Body of pancreas (tissue), 4 donors: ENCODE data around the gene ZIC4. TPM values are rescaled to one million over a fixed set of nuclear protein-coding genes. Genes with fewer than 3 reads are reported as not detected.

Experiments used
- ATAC-seq: fragments of 150-250 bp; one replicate; pipeline ENCODE4 v1.9.1; 2016
- DNase-seq, 4 donors: peaks; one replicate each; pipeline ENCODE4 v3.0.0-alpha.2; 2019
- H3K27ac ChIP-seq, 4 donors: fragments of 200-600 bp; sonication (generic); 1 replicate in 3 of 4; 2 replicates in 1 of 4; pipeline versions ENCODE4 v1.5.1 to v1.6.1; 2016 to 2019; ENCODE audit warnings: mild to moderate bottlenecking in 1 of 4, mixed read lengths in 1 of 4, moderate library complexity in 1 of 4
- H3K27me3 ChIP-seq, 2 donors: fragments of 200-600 bp; sonication (generic); one replicate each; pipeline ENCODE4 v1.6.0; 2016; ENCODE audit warnings: mild to moderate bottlenecking in 1 of 2
- H3K36me3 ChIP-seq, 2 donors: fragments of 200-600 bp; sonication (generic); replicated peaks in 1 of 2; 2 replicates each; pipeline ENCODE4 v1.5.1; 2016; ENCODE audit warnings: low read depth in 2 of 2; ENCODE audit not compliant: insufficient read depth in 1 of 2
- H3K4me1 ChIP-seq: fragments of 200-600 bp; sonication (generic); one replicate; pipeline ENCODE4 v1.6.0; 2016
- H3K4me3 ChIP-seq, 2 donors: fragments of 200-600 bp; sonication (generic); 1 replicate in 1 of 2; 2 replicates in 1 of 2; pipeline ENCODE4 v1.5.1; 2016 to 2019
- H3K9me3 ChIP-seq, 3 donors: fragments of 200-600 bp; sonication (generic); 1 replicate in 2 of 3; 2 replicates in 1 of 3; pipeline ENCODE4 v1.5.1; 2016
- CTCF ChIP-seq, 7 experiments: fragments of 450-650 bp in 4 of 7; fragments of 200-600 bp in 3 of 7; sonication (generic) in 3 of 7; IDR thresholded peaks; one replicate each; pipeline ENCODE4 v1.5.1; 2016 to 2019; ENCODE audit warnings: antibody characterized with exemption in 7 of 7
- POLR2A ChIP-seq, 3 donors: fragments of 450-650 bp; IDR thresholded peaks; one replicate each; pipeline ENCODE4 v1.6.1; 2016; ENCODE audit warnings: antibody characterized with exemption in 3 of 3, mild to moderate bottlenecking in 2 of 3
- WGBS, 2 donors: methylation state at CpG; one replicate each; pipeline ENCODE4 v1.1.5; 2017; 5-methylcytosine and 5-hydroxymethylcytosine counted together
- intact Hi-C: fragments of 100-400 bp; cut with DNase I; formaldehyde crosslinking; loops from one replicate; pipeline ENCODE4 v1.15.1; 2023
- total RNA-seq, 2 donors: library from RNA; depleted of rRNA; stranded (reverse); fragments of >200 nt; gene quantifications; one replicate each; pipeline ENCODE4 v1.1.0, GENCODE V29; 2016

ZIC4 gene
- total RNA-seq, 2 donors from 2014 or later = not detected

GRCh38 chr3:147373301-147373700 is 33.0 kb downstream of the ZIC4 start:
- no peak overlapping the region for H3K4me3 ChIP-seq
- no peak overlapping the region for H3K27ac ChIP-seq
- H3K4me1 ChIP-seq = no peaks in the 10 kb centered on the region
- DNase-seq = no peak
- peaks cover 0 to 4% of the 10 kb centered on the region in 2 donors for H3K27me3 ChIP-seq
- no peak for TF ChIP-seq POLR2A (IDR thresholded peaks at IDR 0.05)
- TF ChIP-seq CTCF (IDR thresholded peaks at IDR 0.05) = no peak
- H3K9me3 ChIP-seq = no peaks in the 10 kb centered on the region
- H3K36me3 ChIP-seq = no peaks in the 10 kb centered on the region
- ATAC-seq = no peak
- intact Hi-C loops = no loop called here
- 1 to 7% methylated on average over 6 of the region's 6 CpGs for WGBS, 2 donors

- intact Hi-C loops = no loop called here
- no peak overlapping the region for H3K27ac ChIP-seq
- H3K9me3 ChIP-seq = no peaks in the 10 kb centered on the region
- no peaks in the 10 kb centered on the region for H3K36me3 ChIP-seq
- no peak for TF ChIP-seq CTCF (IDR thresholded peaks at IDR 0.05)
- peaks cover 0 to 12% of the 10 kb centered on the region in 2 donors for H3K27me3 ChIP-seq
- no peaks in the 10 kb centered on the region for H3K4me1 ChIP-seq
- DNase-seq (no peak), ATAC-seq (no peak)
- 2 to 6% methylated on average over 16 to 17 of the region's 17 CpGs for WGBS, 2 donors
- H3K4me3 ChIP-seq = no peak overlapping the region
These were observed 33.8 kb downstream of the ZIC4 start for GRCh38 chr3:147372525-147373027.

- TF ChIP-seq CTCF (IDR thresholded peaks at IDR 0.05) = no peak
- no peak for TF ChIP-seq POLR2A (IDR thresholded peaks at IDR 0.05)
- intact Hi-C loops = no loop called here
- DNase-seq (no peak), ATAC-seq (no peak)
- Histone ChIP-seq H3K4me3 (no peak overlapping the region), H3K36me3 (no peaks in the 10 kb centered on the region), H3K27ac (no peak overlapping the region), H3K4me1 (no peaks in the 10 kb centered on the region), H3K9me3 (no peaks in the 10 kb centered on the region), H3K27me3 (peaks cover 0 to 12% of the 10 kb centered on the region in 2 donors)
- WGBS, 2 donors = 5 to 8% methylated on average over 7 of the region's 7 CpGs
These were observed 34.5 kb downstream of the ZIC4 start for GRCh38 chr3:147371771-147372340.

GRCh38 chr3:147371140-147371539 is 35.2 kb downstream of the ZIC4 start:
- H3K4me1 ChIP-seq = no peaks in the 10 kb centered on the region
- no peak overlapping the region for H3K4me3 ChIP-seq
- no peak for DNase-seq
- intact Hi-C loops = no loop called here
- ATAC-seq = no peak
- no peak overlapping the region for H3K27ac ChIP-seq
- WGBS, 2 donors = 4 to 5% methylated on average over 12 of the region's 12 CpGs
- no peaks in the 10 kb centered on the region for H3K36me3 ChIP-seq
- H3K27me3 ChIP-seq = peaks cover 0 to 12% of the 10 kb centered on the region in 2 donors
- H3K9me3 ChIP-seq = no peaks in the 10 kb centered on the region
- TF ChIP-seq CTCF (IDR thresholded peaks at IDR 0.05) = no peak
- TF ChIP-seq POLR2A (IDR thresholded peaks at IDR 0.05) = no peak

- H3K27ac ChIP-seq = no peak overlapping the region
- no peaks in the 10 kb centered on the region for H3K36me3 ChIP-seq
- intact Hi-C loops = no loop called here
- ATAC-seq = no peak
- H3K4me3 ChIP-seq = no peak overlapping the region
- 4 to 12% methylated on average over 19 of the region's 19 CpGs for WGBS, 2 donors
- H3K9me3 ChIP-seq = no peaks in the 10 kb centered on the region
- H3K4me1 ChIP-seq = no peaks in the 10 kb centered on the region
- TF ChIP-seq CTCF (IDR thresholded peaks at IDR 0.05) (no peak), POLR2A (IDR thresholded peaks at IDR 0.05) (no peak)
- DNase-seq = no peak
- H3K27me3 ChIP-seq = peaks cover 0 to 12% of the 10 kb centered on the region in 2 donors
These were observed 36.0 kb downstream of the ZIC4 start for GRCh38 chr3:147370349-147370748.
